Measurements from ENCODE around the gene PAQR9.
"Not testable (repeated sequence)": the region's sequence is repeated elsewhere in the genome, so short reads cannot be mapped to it uniquely, and the experiment has no call there.

PAQR9 gene

GRCh38 chr3:142992323-142992722 is 28.8 kb upstream of the PAQR9 start:
- TF ChIP-seq CTCF (IDR thresholded peaks at IDR 0.05; ENCODE audit: low read depth, low read length): no peak
- no peak overlapping the region for H3K4me3 ChIP-seq (ENCODE audit: low read depth, low read length)

- no peak overlapping the region for H3K4me3 ChIP-seq (ENCODE audit: low read depth, low read length)
- TF ChIP-seq CTCF (IDR thresholded peaks at IDR 0.05; ENCODE audit: low read depth, low read length): no peak
Observed at GRCh38 chr3:142990721-142991120, 27.2 kb upstream of the PAQR9 start.

GRCh38 chr3:142988826-142989225 is 25.4 kb upstream of the PAQR9 start:
- H3K4me3 ChIP-seq (ENCODE audit: low read depth, low read length): not testable (repeated sequence)

GRCh38 chr3:142988221-142988620 is 24.7 kb upstream of the PAQR9 start:
- H3K4me3 ChIP-seq (ENCODE audit: low read depth, low read length): not testable (repeated sequence)

- TF ChIP-seq CTCF (IDR thresholded peaks at IDR 0.05; ENCODE audit: low read depth, low read length): no peak
- H3K4me3 ChIP-seq (ENCODE audit: low read depth, low read length): no peak overlapping the region
Observed at GRCh38 chr3:142987707-142988106, 24.2 kb upstream of the PAQR9 start.

- no peak; the same call in 1 of the 2 replicates for TF ChIP-seq CTCF (IDR thresholded peaks at IDR 0.05; ENCODE audit: low read depth, low read length)
- no peak overlapping the region for H3K4me3 ChIP-seq (ENCODE audit: low read depth, low read length)
Observed at GRCh38 chr3:142987080-142987700, 23.7 kb upstream of the PAQR9 start.

- no peak for TF ChIP-seq CTCF (IDR thresholded peaks at IDR 0.05; ENCODE audit: low read depth, low read length)
- H3K4me3 ChIP-seq (ENCODE audit: low read depth, low read length): no peak overlapping the region
Observed at GRCh38 chr3:142984255-142984654, 20.8 kb upstream of the PAQR9 start.

- H3K4me3 ChIP-seq (ENCODE audit: low read depth, low read length): no peak overlapping the region
- TF ChIP-seq CTCF (IDR thresholded peaks at IDR 0.05; ENCODE audit: low read depth, low read length): no peak
Observed at GRCh38 chr3:142983318-142983717, 19.8 kb upstream of the PAQR9 start.
